NCI-H2029 treated with DMSO at 0.1 percent for 48 hours (cell line): ENCODE data around the gene SCUBE3.
A peak's percentile ranks its signal among the peaks of the same experiment; 100 is the strongest.

ENCODE experiments used
- DNase-seq: peaks from one replicate; lab custom pipeline; 2025; lab: John Stamatoyannopoulos, UW

SCUBE3 gene

GRCh38 chr6:35240838-35241801, 27.4 kb downstream of the SCUBE3 start:
- peak; percentile 33 for DNase-seq

- no peak for DNase-seq
These were observed 28.7 kb downstream of the SCUBE3 start for GRCh38 chr6:35242486-35242885.

- DNase-seq: no peak
These were observed 29.1 kb downstream of the SCUBE3 start for GRCh38 chr6:35242906-35243305.

GRCh38 chr6:35243386-35243958, 29.7 kb downstream of the SCUBE3 start:
- DNase-seq: no peak

GRCh38 chr6:35244551-35244950, 30.8 kb downstream of the SCUBE3 start:
- no peak for DNase-seq

GRCh38 chr6:35247642-35248231, 34.0 kb downstream of the SCUBE3 start:
- no peak for DNase-seq

- no peak for DNase-seq
These were observed 34.5 kb downstream of the SCUBE3 start for GRCh38 chr6:35248300-35248699.

- DNase-seq: no peak
These were observed 35.2 kb downstream of the SCUBE3 start for GRCh38 chr6:35248965-35249364.

GRCh38 chr6:35251949-35252348, 38.2 kb downstream of the SCUBE3 start:
- no peak for DNase-seq

GRCh38 chr6:35253249-35253648, 39.5 kb downstream of the SCUBE3 start:
- DNase-seq: no peak

- DNase-seq: no peak
These were observed 44.6 kb downstream of the SCUBE3 start for GRCh38 chr6:35258336-35258735.

- no peak for DNase-seq
These were observed 45.1 kb downstream of the SCUBE3 start for GRCh38 chr6:35258858-35259193.

GRCh38 chr6:35259194-35259947, 45.6 kb downstream of the SCUBE3 start, which contains the start of gene ZNF76:
TSS of gene ZNF76 (plus strand) at chr6:35259735. CDS start at chr6:35281152, 21,417 bp downstream.
- DNase-seq: peak; percentile 76

- no peak for DNase-seq
These were observed 46.3 kb downstream of the SCUBE3 start for GRCh38 chr6:35259948-35260590.

- DNase-seq: no peak
These were observed 47.1 kb downstream of the SCUBE3 start for GRCh38 chr6:35260591-35261570.

- DNase-seq: no peak
These were observed 48.8 kb downstream of the SCUBE3 start for GRCh38 chr6:35262596-35262995.

GRCh38 chr6:35264550-35265274, 51.0 kb downstream of the SCUBE3 start:
- DNase-seq: no peak

- DNase-seq: no peak
These were observed 51.8 kb downstream of the SCUBE3 start for GRCh38 chr6:35265523-35265922.

- no peak for DNase-seq
These were observed 53.7 kb downstream of the SCUBE3 start for GRCh38 chr6:35267446-35267845.

GRCh38 chr6:35267897-35268296, 54.1 kb downstream of the SCUBE3 start:
- no peak for DNase-seq
